ENCODE results near the gene TTC38.

DNA sequence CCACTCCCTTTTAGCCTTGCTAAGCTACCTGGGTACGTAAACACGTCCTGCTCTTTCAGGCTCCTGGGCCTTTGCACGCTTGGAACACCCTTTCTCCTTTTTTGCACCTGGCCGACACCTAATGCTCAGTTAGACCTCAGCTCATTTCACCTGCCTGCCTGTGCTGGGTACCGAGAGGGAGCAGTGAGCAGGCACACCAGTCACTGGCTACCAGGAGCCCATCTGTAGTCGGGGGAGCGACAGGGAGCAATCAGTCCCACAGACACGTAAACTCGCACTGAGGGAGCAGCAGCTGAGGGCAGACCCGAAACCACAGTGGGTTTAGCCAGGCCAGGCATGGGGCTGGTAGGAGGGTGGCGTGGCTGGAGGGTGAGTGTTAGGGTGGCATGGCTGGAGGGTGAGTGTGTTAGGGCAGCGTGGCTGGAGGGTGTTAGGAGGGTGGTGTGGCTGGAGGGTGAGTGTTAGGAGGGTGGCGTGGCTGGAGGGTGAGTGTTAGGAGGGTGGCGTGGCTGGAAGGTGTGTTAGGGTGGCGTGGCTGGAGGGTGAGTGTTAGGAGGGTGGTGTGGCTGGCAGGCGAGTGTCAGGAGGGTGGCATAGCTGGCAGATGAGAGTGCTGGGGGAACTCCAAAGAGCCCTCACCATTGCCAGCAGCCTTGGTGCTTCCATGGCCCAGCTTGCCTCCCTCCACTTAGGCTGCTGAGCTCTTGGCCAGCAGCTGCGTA, 22.5 kb downstream of the TTC38 start:
- TF ChIP-seq, protein P1, sequence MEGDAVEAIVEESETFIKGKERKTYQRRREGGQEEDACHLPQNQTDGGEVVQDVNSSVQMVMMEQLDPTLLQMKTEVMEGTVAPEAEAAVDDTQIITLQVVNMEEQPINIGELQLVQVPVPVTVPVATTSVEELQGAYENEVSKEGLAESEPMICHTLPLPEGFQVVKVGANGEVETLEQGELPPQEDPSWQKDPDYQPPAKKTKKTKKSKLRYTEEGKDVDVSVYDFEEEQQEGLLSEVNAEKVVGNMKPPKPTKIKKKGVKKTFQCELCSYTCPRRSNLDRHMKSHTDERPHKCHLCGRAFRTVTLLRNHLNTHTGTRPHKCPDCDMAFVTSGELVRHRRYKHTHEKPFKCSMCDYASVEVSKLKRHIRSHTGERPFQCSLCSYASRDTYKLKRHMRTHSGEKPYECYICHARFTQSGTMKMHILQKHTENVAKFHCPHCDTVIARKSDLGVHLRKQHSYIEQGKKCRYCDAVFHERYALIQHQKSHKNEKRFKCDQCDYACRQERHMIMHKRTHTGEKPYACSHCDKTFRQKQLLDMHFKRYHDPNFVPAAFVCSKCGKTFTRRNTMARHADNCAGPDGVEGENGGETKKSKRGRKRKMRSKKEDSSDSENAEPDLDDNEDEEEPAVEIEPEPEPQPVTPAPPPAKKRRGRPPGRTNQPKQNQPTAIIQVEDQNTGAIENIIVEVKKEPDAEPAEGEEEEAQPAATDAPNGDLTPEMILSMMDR (IDR thresholded peaks at IDR 0.05) = no peak
- TF ChIP-seq POLR2A (IDR thresholded peaks at IDR 0.05) = no peak
